Loucy (cell line): Measurements from ENCODE around the gene RLF.

Experiments
- EZH2phosphoT487 ChIP-seq: fragments of 200-600 bp; IDR thresholded peaks from 2 replicates; pipeline ENCODE4 v1.6.1; 2018; ENCODE audit warnings: antibody characterized with exemption, mild to moderate bottlenecking, moderate library complexity, borderline replicate concordance
- TF ChIP-seq, protein P1 (sequence below): fragments of 200-600 bp; sonication (generic); conservative IDR thresholded peaks from 2 replicates; pipeline ENCODE4 v1.5.1; 2014; ENCODE audit warnings: mild to moderate bottlenecking, antibody characterized with exemption, low read length

DNA sequence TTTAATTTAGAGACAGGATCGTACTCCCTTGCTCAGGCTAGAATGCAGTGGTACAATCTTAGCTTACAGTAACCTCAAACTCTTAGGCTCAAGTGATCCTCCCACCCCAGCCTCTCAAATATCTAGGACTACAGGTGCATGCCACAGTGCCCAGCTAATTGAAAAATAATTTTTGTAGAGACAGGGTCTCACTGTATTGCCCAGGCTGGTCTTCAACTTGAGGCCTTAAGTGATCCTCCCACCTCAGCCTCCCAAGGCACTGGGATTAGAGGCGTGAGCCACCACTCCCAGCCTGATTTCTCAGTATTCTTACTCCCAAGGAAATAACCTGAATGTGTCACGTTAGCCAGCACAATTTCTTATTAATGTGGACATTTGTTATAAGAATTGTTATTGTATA is 9.8 kb downstream of the RLF start:
- TF ChIP-seq, protein P1, sequence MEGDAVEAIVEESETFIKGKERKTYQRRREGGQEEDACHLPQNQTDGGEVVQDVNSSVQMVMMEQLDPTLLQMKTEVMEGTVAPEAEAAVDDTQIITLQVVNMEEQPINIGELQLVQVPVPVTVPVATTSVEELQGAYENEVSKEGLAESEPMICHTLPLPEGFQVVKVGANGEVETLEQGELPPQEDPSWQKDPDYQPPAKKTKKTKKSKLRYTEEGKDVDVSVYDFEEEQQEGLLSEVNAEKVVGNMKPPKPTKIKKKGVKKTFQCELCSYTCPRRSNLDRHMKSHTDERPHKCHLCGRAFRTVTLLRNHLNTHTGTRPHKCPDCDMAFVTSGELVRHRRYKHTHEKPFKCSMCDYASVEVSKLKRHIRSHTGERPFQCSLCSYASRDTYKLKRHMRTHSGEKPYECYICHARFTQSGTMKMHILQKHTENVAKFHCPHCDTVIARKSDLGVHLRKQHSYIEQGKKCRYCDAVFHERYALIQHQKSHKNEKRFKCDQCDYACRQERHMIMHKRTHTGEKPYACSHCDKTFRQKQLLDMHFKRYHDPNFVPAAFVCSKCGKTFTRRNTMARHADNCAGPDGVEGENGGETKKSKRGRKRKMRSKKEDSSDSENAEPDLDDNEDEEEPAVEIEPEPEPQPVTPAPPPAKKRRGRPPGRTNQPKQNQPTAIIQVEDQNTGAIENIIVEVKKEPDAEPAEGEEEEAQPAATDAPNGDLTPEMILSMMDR: no peak
- TF ChIP-seq EZH2phosphoT487: no peak
